ENCODE data around the gene SDK1.

SDK1 gene, protein sequence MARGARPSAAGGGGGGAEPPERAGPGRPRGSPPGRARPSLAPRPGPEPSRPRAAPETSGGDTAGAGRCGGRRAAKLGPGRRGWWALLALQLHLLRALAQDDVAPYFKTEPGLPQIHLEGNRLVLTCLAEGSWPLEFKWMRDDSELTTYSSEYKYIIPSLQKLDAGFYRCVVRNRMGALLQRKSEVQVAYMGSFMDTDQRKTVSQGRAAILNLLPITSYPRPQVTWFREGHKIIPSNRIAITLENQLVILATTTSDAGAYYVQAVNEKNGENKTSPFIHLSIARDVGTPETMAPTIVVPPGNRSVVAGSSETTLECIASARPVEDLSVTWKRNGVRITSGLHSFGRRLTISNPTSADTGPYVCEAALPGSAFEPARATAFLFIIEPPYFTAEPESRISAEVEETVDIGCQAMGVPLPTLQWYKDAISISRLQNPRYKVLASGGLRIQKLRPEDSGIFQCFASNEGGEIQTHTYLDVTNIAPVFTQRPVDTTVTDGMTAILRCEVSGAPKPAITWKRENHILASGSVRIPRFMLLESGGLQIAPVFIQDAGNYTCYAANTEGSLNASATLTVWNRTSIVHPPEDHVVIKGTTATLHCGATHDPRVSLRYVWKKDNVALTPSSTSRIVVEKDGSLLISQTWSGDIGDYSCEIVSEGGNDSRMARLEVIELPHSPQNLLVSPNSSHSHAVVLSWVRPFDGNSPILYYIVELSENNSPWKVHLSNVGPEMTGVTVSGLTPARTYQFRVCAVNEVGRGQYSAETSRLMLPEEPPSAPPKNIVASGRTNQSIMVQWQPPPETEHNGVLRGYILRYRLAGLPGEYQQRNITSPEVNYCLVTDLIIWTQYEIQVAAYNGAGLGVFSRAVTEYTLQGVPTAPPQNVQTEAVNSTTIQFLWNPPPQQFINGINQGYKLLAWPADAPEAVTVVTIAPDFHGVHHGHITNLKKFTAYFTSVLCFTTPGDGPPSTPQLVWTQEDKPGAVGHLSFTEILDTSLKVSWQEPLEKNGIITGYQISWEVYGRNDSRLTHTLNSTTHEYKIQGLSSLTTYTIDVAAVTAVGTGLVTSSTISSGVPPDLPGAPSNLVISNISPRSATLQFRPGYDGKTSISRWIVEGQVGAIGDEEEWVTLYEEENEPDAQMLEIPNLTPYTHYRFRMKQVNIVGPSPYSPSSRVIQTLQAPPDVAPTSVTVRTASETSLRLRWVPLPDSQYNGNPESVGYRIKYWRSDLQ (N-terminal part only)

DNA sequence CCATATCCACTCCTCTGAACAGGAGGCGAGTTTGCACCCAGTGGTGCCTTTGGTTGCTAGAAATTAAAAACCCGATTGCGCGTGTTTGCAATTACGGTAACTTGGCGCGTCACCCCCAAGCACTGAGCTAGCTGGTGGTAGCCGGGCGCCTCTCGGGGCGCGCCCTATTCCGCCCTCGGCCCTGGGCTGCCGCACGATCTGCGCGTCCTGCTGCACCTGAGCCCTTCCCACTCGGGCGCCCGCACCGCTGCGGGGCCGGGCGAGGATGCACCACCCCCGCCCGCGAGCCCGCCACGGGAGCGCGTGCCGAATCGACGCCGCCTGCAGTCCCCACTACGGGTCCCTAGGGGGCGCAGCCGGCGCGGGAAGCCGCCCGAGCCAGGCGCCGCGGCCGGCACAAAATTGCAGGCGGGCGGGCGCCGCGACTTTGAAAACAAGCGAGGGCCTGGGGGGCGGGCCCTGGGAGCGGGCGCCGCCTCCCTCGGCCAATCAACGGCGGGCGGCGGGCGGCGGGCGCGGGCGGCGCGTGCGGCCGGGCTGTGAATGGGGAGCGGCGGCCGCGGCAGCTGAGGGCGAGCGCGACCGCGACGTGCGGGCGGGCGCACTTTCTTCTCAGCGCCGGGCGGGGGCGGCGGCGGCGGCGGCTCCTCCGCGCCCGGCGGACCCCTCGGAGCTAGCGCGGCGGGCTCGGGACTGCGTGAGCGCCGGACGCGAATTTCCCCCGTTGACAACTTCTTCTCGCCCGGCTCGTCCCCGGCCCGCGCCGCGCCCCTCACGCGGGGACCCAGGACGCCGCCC, at the start of gene SDK1:
Gene SDK1 (plus strand): TSS at position 602 of the 798 bp plus-strand sequence. CDS start 335 bp downstream, outside the sequence.
- DNase-seq (ENCODE audit: low read depth), result peak; percentile 88

DNA sequence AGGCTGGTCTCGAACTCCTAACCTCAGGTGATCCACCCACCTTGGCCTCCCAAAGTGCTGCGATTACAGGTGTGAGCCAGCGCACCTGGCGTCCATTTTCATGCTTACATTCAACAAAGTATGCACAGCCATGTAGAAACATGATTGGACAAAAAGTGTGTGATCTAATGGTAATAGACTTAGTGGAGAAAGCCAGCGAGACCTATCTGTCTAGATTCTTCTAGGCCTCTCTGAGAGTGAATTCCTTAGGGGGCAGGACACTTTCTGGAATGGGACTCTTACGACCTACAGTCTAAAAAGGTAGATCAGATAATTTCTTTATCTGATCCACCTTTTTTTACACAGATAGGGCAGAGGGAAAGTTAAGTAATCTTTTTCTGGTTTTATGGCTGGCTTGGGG, 46.3 kb upstream of the SDK1 start:
- no peak for DNase-seq (ENCODE audit: low read depth)

DNA sequence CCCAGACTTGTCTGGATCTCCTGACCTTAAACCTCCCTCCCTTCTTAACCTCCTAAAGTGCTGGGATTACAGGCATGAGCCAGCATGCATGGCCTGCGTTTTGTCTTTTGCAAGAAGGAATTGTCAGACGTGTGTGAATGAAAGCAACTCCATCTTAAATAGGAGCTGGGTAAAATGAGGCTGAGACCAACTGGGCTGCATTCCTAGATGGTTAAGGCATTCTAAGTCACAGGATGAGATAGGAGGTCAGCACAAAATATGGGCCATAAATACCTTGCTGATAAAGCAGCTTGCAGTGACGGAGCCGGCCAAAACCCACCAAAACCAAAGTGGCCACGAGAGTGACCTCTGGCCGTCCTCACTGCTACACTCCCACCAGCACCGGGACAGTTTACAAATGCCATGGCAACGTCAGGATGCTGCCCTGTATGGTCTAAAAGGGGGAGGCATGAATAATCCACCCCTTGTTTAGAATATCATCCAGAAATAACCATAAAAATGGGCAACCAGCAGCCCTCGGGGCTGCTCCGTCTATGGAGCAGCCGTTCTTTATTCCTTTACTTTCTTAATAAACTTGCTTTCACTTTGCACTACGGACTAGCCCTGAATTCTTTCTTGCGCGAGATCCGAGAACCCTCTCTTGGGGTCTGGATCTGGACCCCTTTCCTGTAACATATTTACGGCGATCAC, 41.2 kb upstream of the SDK1 start:
- DNase-seq (ENCODE audit: low read depth), result no peak

GRCh38 chr7:3260401-3260715, 40.7 kb upstream of the SDK1 start:
- DNase-seq (ENCODE audit: low read depth), result no peak

DNA sequence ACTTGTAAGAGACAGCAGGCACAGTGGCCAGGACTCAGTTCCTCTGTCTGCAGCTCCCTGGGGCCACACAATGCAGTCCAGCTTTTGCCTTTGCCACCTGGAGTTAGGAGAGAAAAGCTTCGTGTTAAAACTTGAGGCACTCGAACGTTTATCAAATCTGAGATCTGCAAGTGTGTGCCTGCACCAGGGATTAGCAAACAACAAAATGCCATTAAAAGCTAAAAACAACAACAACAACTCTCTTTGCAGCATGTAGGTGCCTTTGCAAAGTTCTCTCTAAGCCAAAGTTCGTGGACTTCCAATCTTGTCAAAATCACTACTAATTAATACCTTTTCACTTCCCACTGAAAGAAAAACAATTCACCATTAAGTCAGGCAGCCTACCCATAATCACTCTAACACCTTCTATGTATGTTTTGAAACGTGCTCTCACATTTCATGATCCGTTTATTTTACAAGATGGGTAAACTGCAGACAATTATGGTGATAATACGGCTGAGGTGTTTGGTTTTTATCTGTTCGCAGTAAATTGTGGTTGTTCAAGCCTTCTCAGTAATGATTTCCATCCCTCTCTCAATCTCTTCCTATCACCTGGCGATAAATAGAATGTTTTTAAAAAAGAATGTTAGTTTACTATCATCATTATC, 36.2 kb upstream of the SDK1 start:
- no peak for DNase-seq (ENCODE audit: low read depth)

- DNase-seq (ENCODE audit: low read depth), result no peak
Measured at GRCh38 chr7:3265388-3265787, 35.7 kb upstream of the SDK1 start.

DNA sequence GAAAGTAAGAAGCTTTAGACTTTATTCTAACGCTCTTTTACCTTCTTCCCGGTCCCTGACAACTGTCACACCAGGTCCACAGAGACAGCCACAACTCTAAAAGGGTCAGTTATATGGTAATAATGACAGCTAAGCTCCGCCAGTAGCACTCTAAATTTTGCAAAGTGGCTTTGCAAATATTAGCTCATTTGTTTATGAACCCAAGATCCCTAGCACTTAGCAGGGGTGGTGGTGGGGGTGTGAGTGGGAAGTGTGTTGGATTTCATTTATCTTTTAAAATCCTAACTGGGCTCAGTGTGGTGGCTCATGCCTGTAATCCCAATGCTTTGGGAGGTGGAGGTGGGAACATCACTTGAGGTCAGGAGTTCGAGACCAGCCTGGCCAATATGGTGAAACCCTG, 34.8 kb upstream of the SDK1 start:
- no peak for DNase-seq (ENCODE audit: low read depth)

- DNase-seq (ENCODE audit: low read depth), result no peak
Measured at GRCh38 chr7:3267966-3268690, 32.9 kb upstream of the SDK1 start.

DNA sequence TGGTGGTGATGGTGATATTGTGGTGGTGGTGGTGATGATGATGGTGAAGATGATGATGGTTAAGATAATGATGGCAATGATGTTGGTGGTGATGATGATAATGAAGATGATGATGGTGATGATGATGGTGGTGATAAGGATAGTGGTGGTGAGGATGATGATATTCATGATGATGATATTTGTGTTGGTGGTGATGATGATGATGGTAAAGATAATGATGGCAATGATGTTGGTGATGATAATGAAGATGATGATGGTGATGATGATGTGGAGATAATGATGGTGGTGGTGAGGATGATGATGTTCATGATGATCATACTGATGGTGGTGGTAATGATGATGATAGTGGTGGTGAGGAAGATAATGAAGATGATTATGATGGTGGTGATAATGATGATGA, 30.7 kb upstream of the SDK1 start:
- no peak for DNase-seq (ENCODE audit: low read depth)

- no peak for DNase-seq (ENCODE audit: low read depth)
Measured at GRCh38 chr7:3271298-3271697, 29.8 kb upstream of the SDK1 start.

- DNase-seq (ENCODE audit: low read depth), result no peak
Measured at GRCh38 chr7:3272691-3273141, 28.3 kb upstream of the SDK1 start.

DNA sequence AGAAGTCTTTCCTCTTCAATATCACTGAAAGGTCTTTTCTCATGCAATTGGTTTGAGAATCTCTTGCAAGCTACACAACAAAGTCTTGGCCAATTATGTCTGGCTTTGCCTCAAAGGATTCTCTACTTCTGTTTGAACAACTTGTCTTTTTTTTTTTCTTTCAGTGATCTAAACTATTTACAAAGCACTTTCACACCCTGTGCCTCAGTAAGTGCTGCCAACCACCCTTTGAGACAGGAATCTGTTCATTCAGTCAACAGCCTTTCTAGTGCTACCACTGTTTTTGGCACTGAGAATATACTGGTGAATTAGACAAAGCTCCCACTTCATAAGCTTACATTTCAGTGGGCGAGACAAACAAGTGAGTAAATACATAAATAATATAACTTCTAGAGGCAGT, 26.9 kb upstream of the SDK1 start:
- DNase-seq (ENCODE audit: low read depth), result no peak

- no peak for DNase-seq (ENCODE audit: low read depth)
Measured at GRCh38 chr7:3277604-3278572, 23.2 kb upstream of the SDK1 start.

GRCh38 chr7:3279147-3279818, 21.8 kb upstream of the SDK1 start:
- DNase-seq (ENCODE audit: low read depth), result no peak

DNA sequence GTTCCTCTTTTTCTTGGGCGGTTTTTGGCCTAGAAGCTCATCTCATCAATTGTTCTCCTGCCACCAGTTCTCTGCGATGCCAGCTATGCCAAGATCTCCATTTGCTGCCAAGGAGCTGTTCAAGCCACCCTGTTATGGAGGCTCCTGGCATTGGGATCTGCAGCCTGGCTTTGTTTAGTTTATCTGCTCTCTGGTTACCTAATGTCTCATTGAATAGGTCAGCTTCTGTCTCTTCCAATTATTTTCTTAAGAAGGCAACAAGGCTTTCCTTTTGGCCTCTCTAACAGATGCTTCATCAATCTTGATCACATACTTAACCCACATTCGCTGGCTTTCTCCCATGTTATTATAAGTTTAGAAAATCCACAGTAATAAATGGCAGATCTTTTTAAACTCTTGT, 20.6 kb upstream of the SDK1 start:
- DNase-seq (ENCODE audit: low read depth), result no peak

GRCh38 chr7:3280946-3281656, 20.0 kb upstream of the SDK1 start:
- no peak for DNase-seq (ENCODE audit: low read depth)

GRCh38 chr7:3282457-3282856, 18.6 kb upstream of the SDK1 start:
- no peak for DNase-seq (ENCODE audit: low read depth)

All from stimulated activated CD8-positive, alpha-beta memory T cell treated with anti-CD3 and anti-CD28 coated beads, Interleukin-4, amount 100 ng/mL, for 24 hours (primary cell).